Spinal cord (tissue), 10 donors: ENCODE results near the gene ENTREP3. TPM values are rescaled to one million over a fixed set of nuclear protein-coding genes. Genes with fewer than 3 reads are reported as not detected.

Experiments used
- DNase-seq, 6 donors: peaks; one replicate each; pipeline versions ENCODE4 v3.0.0 to v3.0.0-alpha.2; 2013 to 2015; ENCODE audit warnings: low spot score in 6 of 6, low read depth in 4 of 6
- H3K27ac ChIP-seq: one replicate; pipeline ENCODE4 v1.5.1; 2013; ENCODE audit warnings: low read depth, low read length, control low read depth
- H3K27me3 ChIP-seq: one replicate; pipeline ENCODE4 v1.6.1; 2013; ENCODE audit warnings: low read length; ENCODE audit not compliant: control insufficient read depth, insufficient read depth
- H3K36me3 ChIP-seq: one replicate; pipeline ENCODE4 v1.6.1; 2013; ENCODE audit warnings: low read length; ENCODE audit not compliant: control insufficient read depth, insufficient read depth
- H3K4me1 ChIP-seq: one replicate; pipeline ENCODE4 v1.6.1; 2013; ENCODE audit warnings: low read length; ENCODE audit not compliant: control insufficient read depth, insufficient read depth
- H3K4me3 ChIP-seq: one replicate; pipeline ENCODE4 v1.5.1; 2013; ENCODE audit warnings: low read depth, low read length, control low read depth
- H3K9me3 ChIP-seq: one replicate; pipeline ENCODE4 v1.6.1; 2013; ENCODE audit warnings: low read length; ENCODE audit not compliant: control insufficient read depth, insufficient read depth
- WGBS: methylation state at CpG from one replicate; pipeline ENCODE4 v1.1.5; 2013; ENCODE audit warnings: missing lambda C conversion rate; ENCODE audit not compliant: insufficient coverage; 5-methylcytosine and 5-hydroxymethylcytosine counted together
- polyA plus RNA-seq, 2 donors: library from polyadenylated mRNA; unstranded; fragments of 120-200 nt; gene quantifications; one replicate each; pipeline ENCODE4 v1.2.1, GENCODE V29; 2013; ENCODE audit not compliant: insufficient read length in 2 of 2
- total RNA-seq, 2 donors: library from RNA; depleted of rRNA in 1 of 2; stranded (reverse); fragments of 120-200 nt in 1 of 2; fragments of >200 nt in 1 of 2; gene quantifications; one replicate each; pipeline versions ENCODE4 v1.2.3 to v1.2.4, GENCODE V29; 2013 to 2014
- donor health status: healthy.

The ENTREP3 gene
- total and polyA plus RNA-seq, 4 donors, result 8.5 to 42.5 (median 20.2) TPM

GRCh38 chr1:155205969-155206593 lies 49.2 kb downstream of the ENTREP3 start:
- Histone ChIP-seq H3K4me3 (no peak overlapping the region), H3K36me3 (peaks cover 38% of the 10 kb centered on the region), H3K9me3 (no peaks in the 10 kb centered on the region), H3K27me3 (no peaks in the 10 kb centered on the region), H3K4me1 (peaks cover 38% of the 10 kb centered on the region), H3K27ac (no peak overlapping the region)
- WGBS, result 73% methylated on average over 4 of the region's 9 CpGs
- peak in 1 of 6 donors; percentile 11 for DNase-seq

GRCh38 chr1:155205035-155205434 lies 50.2 kb downstream of the ENTREP3 start:
- 88% methylated on average over 11 of the region's 14 CpGs for WGBS
- Histone ChIP-seq H3K9me3 (no peaks in the 10 kb centered on the region), H3K36me3 (peaks cover 47% of the 10 kb centered on the region), H3K27me3 (no peaks in the 10 kb centered on the region), H3K4me3 (no peak overlapping the region), H3K27ac (no peak overlapping the region), H3K4me1 (peaks cover 42% of the 10 kb centered on the region)
- no peak for DNase-seq

- Histone ChIP-seq H3K4me3 (no peak overlapping the region), H3K36me3 (peaks cover 61% of the 10 kb centered on the region)
- WGBS, result 89% methylated on average over 17 of the region's 19 CpGs
Observed at GRCh38 chr1:155202731-155203515, 52.4 kb downstream of the ENTREP3 start.

DNA sequence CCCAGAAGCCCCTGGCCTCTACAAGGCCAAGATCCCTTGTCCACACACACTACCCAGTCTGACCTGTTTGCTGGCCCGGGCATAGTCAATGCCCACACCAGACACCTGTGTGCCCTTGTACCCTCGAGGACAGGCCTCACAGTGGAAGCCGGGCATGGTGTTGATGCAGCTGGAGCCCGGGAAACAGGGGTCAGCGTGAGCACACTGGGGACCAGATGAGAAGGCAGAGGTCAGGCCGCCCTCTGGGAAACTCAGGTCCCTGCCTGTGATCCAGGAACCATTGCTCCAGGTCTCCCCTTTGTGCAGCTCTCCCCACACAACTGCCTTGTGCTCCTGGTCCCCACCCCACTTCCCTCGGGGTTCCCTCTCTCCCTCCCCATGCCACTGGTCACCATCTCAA lies 53.1 kb downstream of the ENTREP3 start:
- Histone ChIP-seq H3K4me3 (no peak overlapping the region), H3K27ac (no peak overlapping the region), H3K36me3 (peaks cover 68% of the 10 kb centered on the region), H3K4me1 (peaks cover 34% of the 10 kb centered on the region), H3K27me3 (no peaks in the 10 kb centered on the region), H3K9me3 (no peaks in the 10 kb centered on the region)
- WGBS, result 86% methylated on average over 7 of the region's 7 CpGs
- DNase-seq, result peak in 1 of 6 donors; percentile 3

More at GRCh38 chr1:155202731-155203515, 52.4 kb downstream of the ENTREP3 start:
- peaks cover 34% of the 10 kb centered on the region for H3K4me1 ChIP-seq
- no peaks in the 10 kb centered on the region for H3K9me3 ChIP-seq
- no peak for DNase-seq
- no peaks in the 10 kb centered on the region for H3K27me3 ChIP-seq
- no peak overlapping the region for H3K27ac ChIP-seq

DNA sequence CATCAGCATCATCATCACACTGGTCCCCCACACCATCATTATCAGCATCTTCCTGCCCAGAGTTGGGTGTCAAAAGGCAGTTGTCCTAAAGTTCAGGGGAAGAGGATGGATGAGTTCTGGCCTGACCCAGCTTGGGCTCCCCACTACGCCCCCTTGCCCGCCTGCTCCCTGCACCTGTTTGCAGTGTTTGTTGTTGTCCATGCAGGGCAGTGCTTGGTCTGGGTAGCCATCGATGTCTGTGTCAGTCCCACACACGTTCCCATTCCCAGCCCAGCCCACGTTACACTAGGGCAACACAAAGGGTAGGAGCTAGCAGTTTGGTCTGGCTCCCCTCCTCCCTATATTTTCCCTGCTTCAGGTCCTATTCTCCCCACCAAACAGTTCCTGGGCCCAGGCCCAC lies 54.4 kb downstream of the ENTREP3 start:
- Histone ChIP-seq H3K27ac (no peak overlapping the region), H3K9me3 (no peaks in the 10 kb centered on the region)

DNA sequence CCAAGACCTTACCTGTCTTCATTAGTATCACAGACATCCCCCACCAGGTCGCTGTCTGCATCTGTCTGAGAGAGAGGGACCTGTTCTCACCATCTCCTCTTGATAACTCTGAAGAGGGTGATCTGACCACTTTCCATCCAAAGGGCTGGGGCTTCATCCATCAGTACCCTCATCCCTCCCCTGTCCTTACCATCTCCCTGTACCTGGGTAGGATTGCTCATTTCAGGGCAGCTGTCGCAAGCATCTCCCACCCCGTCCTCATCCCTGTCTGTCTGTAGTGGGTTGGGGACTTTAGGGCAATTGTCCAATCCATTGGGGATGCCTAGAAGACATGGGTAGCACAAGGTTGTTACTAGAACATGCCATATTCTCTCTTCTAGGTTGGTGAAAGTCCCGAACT lies 55.5 kb downstream of the ENTREP3 start:
- peaks cover 76% of the 10 kb centered on the region for H3K36me3 ChIP-seq
- WGBS, result 75% methylated on average over 2 of the region's 4 CpGs
- no peak for DNase-seq
- H3K4me1 ChIP-seq, result peaks cover 34% of the 10 kb centered on the region
- H3K27me3 ChIP-seq, result no peaks in the 10 kb centered on the region
- no peak overlapping the region for H3K4me3 ChIP-seq
- H3K27ac ChIP-seq, result no peak overlapping the region
- H3K9me3 ChIP-seq, result no peaks in the 10 kb centered on the region

More for the DNA sequence above, 54.4 kb downstream of the ENTREP3 start:
- no peak for DNase-seq
- WGBS, result 85% methylated on average over 5 of the region's 5 CpGs
- Histone ChIP-seq H3K4me3 (no peak overlapping the region), H3K36me3 (peaks cover 80% of the 10 kb centered on the region), H3K27me3 (no peaks in the 10 kb centered on the region), H3K4me1 (peaks cover 32% of the 10 kb centered on the region)

DNA sequence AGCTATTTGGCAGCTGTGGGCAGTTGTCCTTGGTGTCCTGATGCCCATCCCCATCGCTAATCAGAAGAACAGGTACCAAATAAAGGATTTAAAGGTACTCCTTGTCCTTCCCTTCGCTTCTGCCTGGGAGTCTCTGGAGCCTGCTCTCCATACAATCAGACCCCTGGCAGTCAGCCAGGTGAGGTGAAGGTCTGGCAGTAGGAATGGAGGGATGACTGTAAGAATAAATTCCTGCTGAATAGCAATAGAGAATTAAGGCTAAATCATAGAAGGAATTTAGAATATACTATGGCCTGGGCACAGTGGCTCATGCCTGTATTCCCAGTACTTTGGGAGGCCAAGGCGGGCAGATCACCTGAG lies 56.8 kb downstream of the ENTREP3 start:
- peak in 1 of 6 donors; percentile 20 for DNase-seq
- Histone ChIP-seq H3K4me3 (no peak overlapping the region), H3K4me1 (peaks cover 44% of the 10 kb centered on the region), H3K27me3 (no peaks in the 10 kb centered on the region), H3K27ac (no peak overlapping the region), H3K9me3 (no peaks in the 10 kb centered on the region), H3K36me3 (peaks cover 66% of the 10 kb centered on the region)
- WGBS, result 100% methylated on average over 2 of the region's 3 CpGs

- peaks cover 61% of the 10 kb centered on the region for H3K36me3 ChIP-seq
- WGBS, result 82% methylated on average over 14 of the region's 15 CpGs
- peaks cover 49% of the 10 kb centered on the region for H3K4me1 ChIP-seq
- H3K4me3 ChIP-seq, result peak overlapping the region; percentile 51
- H3K27ac ChIP-seq, result no peak overlapping the region
- no peaks in the 10 kb centered on the region for H3K9me3 ChIP-seq
- no peaks in the 10 kb centered on the region for H3K27me3 ChIP-seq
- no peak for DNase-seq
Observed at GRCh38 chr1:155197901-155198546, 57.3 kb downstream of the ENTREP3 start.
